GM18909 (cell line): ENCODE data around the gene TBC1D10A.

Experiments used
- ATAC-seq: cut with Tn5 transposase; IDR thresholded peaks from one replicate; pipeline ENCODE4 v1.9.1; 2021; ENCODE audit warnings: mild to moderate bottlenecking; ENCODE audit not compliant: unreplicated experiment, poor library complexity

Gene TBC1D10A

GRCh38 chr22:30289141-30289979 is 37.4 kb downstream of the TBC1D10A start, which contains the start of gene CASTOR1:
CASTOR1 (minus strand) TSS chr22:30289505; CDS start chr22:30289497, 8 bp downstream.
- ATAC-seq: peak; percentile 72

- no peak for ATAC-seq
Measured at GRCh38 chr22:30288419-30289140, 38.2 kb downstream of the TBC1D10A start.

- no peak for ATAC-seq
Measured at GRCh38 chr22:30287648-30288418, 38.9 kb downstream of the TBC1D10A start.

- no peak for ATAC-seq
Measured at GRCh38 chr22:30286813-30287647, 39.7 kb downstream of the TBC1D10A start.

- ATAC-seq: no peak
Measured at GRCh38 chr22:30286331-30286730, 40.4 kb downstream of the TBC1D10A start.

GRCh38 chr22:30285846-30286200 is 40.9 kb downstream of the TBC1D10A start:
- no peak for ATAC-seq

- ATAC-seq: no peak
Measured at GRCh38 chr22:30285176-30285845, 41.4 kb downstream of the TBC1D10A start.

GRCh38 chr22:30284666-30285065 is 42.1 kb downstream of the TBC1D10A start:
- ATAC-seq: no peak

GRCh38 chr22:30284172-30284571 is 42.6 kb downstream of the TBC1D10A start:
- no peak for ATAC-seq

- ATAC-seq: no peak
Measured at GRCh38 chr22:30283342-30283741, 43.4 kb downstream of the TBC1D10A start.

GRCh38 chr22:30282616-30283046 is 44.1 kb downstream of the TBC1D10A start:
- no peak for ATAC-seq

- ATAC-seq: no peak
Measured at GRCh38 chr22:30280505-30280904, 46.2 kb downstream of the TBC1D10A start.

- no peak for ATAC-seq
Measured at GRCh38 chr22:30279932-30280331, 46.8 kb downstream of the TBC1D10A start.

- ATAC-seq: no peak
Measured at GRCh38 chr22:30279046-30279788, 47.5 kb downstream of the TBC1D10A start.

GRCh38 chr22:30277547-30278344 is 49.0 kb downstream of the TBC1D10A start:
- no peak for ATAC-seq

- ATAC-seq: no peak
Measured at GRCh38 chr22:30276039-30276438, 50.7 kb downstream of the TBC1D10A start.

GRCh38 chr22:30275625-30276024 is 51.1 kb downstream of the TBC1D10A start:
- no peak for ATAC-seq

GRCh38 chr22:30274437-30274812 is 52.3 kb downstream of the TBC1D10A start:
- ATAC-seq: no peak
